ENCODE data around the gene MRFAP1L1.

- TF ChIP-seq ZBTB5 (IDR thresholded peaks at IDR 0.05) = no peak
- TF ChIP-seq POLR2AphosphoS5 (IDR thresholded peaks at IDR 0.05; ENCODE audit: control insufficient read depth, insufficient read depth, low read depth, low read length) = peak; percentile 79
- TF ChIP-seq CGGBP1 (CRISPR knock-in tag; IDR thresholded peaks at IDR 0.05) = no peak
- TF ChIP-seq TAF1 (IDR thresholded peaks at IDR 0.05; ENCODE audit: control insufficient read depth, extremely low read depth, insufficient read depth, low read length, severe bottlenecking) = peak; percentile 86
- TF ChIP-seq IRF2 (CRISPR knock-in tag; IDR thresholded peaks at IDR 0.05) = no peak
These were observed at the start of gene MRFAP1L1 for GRCh38 chr4:6709230-6710114.
